Karpas-422 (cell line): ENCODE data around the gene SOAT2. TPM values are rescaled to one million over a fixed set of nuclear protein-coding genes. Genes with fewer than 3 reads are reported as not detected.

Source experiments
- DNase-seq: peaks from one replicate; pipeline ENCODE4 v3.0.0-alpha.2; 2015
- H2AFZ ChIP-seq: fragments of 200-600 bp; sonication (generic); 2 replicates; pipeline ENCODE4 v1.6.1; 2014; ENCODE audit warnings: antibody characterized with exemption, low read length, mixed read lengths
- H3K27ac ChIP-seq: fragments of 200-600 bp; sonication (generic); 2 replicates; pipeline ENCODE4 v1.5.1; 2014; ENCODE audit warnings: mild to moderate bottlenecking, low read length, moderate library complexity
- H3K27me3 ChIP-seq: fragments of 200-600 bp; sonication (generic); 2 replicates; pipeline ENCODE4 v1.6.1; 2014; ENCODE audit warnings: low read length, mixed read lengths
- H3K36me3 ChIP-seq: fragments of 200-600 bp; sonication (generic); 2 replicates; pipeline ENCODE4 v1.6.1; 2014; ENCODE audit warnings: low read length, mixed read lengths; ENCODE audit not compliant: insufficient read depth
- H3K4me1 ChIP-seq: fragments of 200-600 bp; sonication (generic); 2 replicates; pipeline ENCODE4 v1.6.1; 2014; ENCODE audit warnings: mild to moderate bottlenecking, low read length, mixed read lengths
- H3K4me2 ChIP-seq: fragments of 200-600 bp; sonication (generic); 2 replicates; pipeline ENCODE4 v1.6.1; 2014; ENCODE audit warnings: low read length, low read depth, mild to moderate bottlenecking; ENCODE audit not compliant: poor library complexity, severe bottlenecking
- H3K4me3 ChIP-seq: fragments of 200-600 bp; sonication (generic); 2 replicates; pipeline ENCODE4 v1.5.1; 2014; ENCODE audit warnings: mild to moderate bottlenecking, antibody characterized with exemption, low read length, mixed read lengths
- H3K79me2 ChIP-seq: fragments of 200-600 bp; sonication (generic); 2 replicates; pipeline ENCODE4 v1.6.1; 2014; ENCODE audit warnings: mild to moderate bottlenecking, low read length, mixed read lengths
- H3K9ac ChIP-seq: fragments of 200-600 bp; sonication (generic); 2 replicates; pipeline ENCODE4 v1.6.0; 2014; ENCODE audit warnings: low read length
- H3K9me2 ChIP-seq: fragments of 200-600 bp; sonication (generic), shearing (Covaris generic); replicated peaks from 2 replicates; pipeline ENCODE4 v1.6.0; 2014; ENCODE audit warnings: mild to moderate bottlenecking, low read length, moderate library complexity; ENCODE audit not compliant: insufficient read depth
- H3K9me3 ChIP-seq: fragments of 300-700, 200-600 bp; sonication (generic); 2 replicates; pipeline ENCODE4 v1.6.1; 2014; ENCODE audit warnings: low read length, mixed read lengths
- H4K20me1 ChIP-seq: fragments of 200-600 bp; sonication (generic); 2 replicates; pipeline ENCODE4 v1.6.1; 2014; ENCODE audit warnings: mild to moderate bottlenecking, antibody characterized with exemption, low read length, low read depth; ENCODE audit not compliant: insufficient read depth
- total RNA-seq: library from RNA; depleted of rRNA; stranded (reverse); fragments of >200 nt; shearing (Covaris generic); gene quantifications from 2 replicates; pipeline ENCODE4 v1.2.3, GENCODE V29; 2014; ENCODE audit warnings: low replicate concordance

Gene SOAT2
- total RNA-seq, 1 experiment from 2014 or later = not detected

DNA sequence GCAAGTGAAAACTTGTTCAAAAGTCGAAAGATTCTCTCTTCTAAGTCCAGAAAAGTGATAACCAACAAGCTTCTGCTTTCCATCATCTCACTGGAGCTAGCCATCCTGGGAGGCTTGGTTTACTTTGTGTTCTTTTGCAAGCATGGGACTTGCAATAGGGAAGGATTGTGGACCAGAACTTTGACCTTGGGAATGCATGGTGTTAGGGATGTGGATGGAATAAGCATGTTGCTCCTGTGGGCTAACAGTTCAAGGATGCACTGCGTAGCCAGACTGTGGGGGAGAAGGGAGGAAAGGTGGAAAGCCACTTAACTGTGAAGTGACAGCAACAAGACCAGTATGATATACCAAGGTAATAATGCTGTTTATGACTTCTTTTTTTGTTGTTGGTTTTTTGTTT, 28.6 kb downstream of the SOAT2 start:
- Histone ChIP-seq H3K4me2 (no peak overlapping the region), H3K9ac (no peak overlapping the region), H3K4me1 (no peaks in the 10 kb centered on the region), H3K9me2 (no peaks in the 10 kb centered on the region), H3K9me3 (0 out of 2 replicates have a peak, but pooled peaks cover under 1% of the 10 kb centered on the region), H3K36me3 (no peaks in the 10 kb centered on the region), H3K79me2 (no peaks in the 10 kb centered on the region), H4K20me1 (no peaks in the 10 kb centered on the region), H2AFZ (no peak overlapping the region), H3K27me3 (no peaks in the 10 kb centered on the region), H3K4me3 (no peak overlapping the region), H3K27ac (no peak overlapping the region)
- DNase-seq = no peak

DNA sequence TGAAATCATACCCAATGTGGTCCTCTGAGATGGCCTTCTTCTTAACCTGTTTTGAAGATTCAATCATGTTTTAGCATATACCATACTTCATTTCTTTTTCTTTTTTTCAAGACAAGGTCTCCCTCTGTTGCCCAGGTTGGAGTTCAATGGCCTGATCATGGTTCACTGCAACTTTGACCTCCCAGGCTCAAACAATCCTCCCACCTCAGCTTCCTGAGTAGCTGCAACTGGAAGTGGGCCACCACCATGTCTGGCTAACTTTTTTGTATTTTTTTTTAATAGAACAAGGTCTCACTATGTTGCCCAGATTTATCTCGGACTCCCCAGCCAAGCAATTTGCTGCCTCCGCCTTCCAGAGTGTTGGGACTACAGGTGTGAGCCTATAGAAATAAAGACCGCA, 30.4 kb downstream of the SOAT2 start:
- H3K36me3 ChIP-seq = no peaks in the 10 kb centered on the region
- H3K4me1 ChIP-seq = no peaks in the 10 kb centered on the region
- no peaks in the 10 kb centered on the region for H3K79me2 ChIP-seq
- peaks cover 7% of the 10 kb centered on the region; the same call in 1 of the 2 replicates for H3K9me3 ChIP-seq
- no peak overlapping the region for H2AFZ ChIP-seq
- no peak for DNase-seq
- no peak overlapping the region for H3K9ac ChIP-seq
- no peaks in the 10 kb centered on the region for H4K20me1 ChIP-seq
- H3K27me3 ChIP-seq = no peaks in the 10 kb centered on the region
- H3K4me2 ChIP-seq = no peak overlapping the region
- H3K4me3 ChIP-seq = no peak overlapping the region
- H3K27ac ChIP-seq = no peak overlapping the region
- H3K9me2 ChIP-seq = no peaks in the 10 kb centered on the region

DNA sequence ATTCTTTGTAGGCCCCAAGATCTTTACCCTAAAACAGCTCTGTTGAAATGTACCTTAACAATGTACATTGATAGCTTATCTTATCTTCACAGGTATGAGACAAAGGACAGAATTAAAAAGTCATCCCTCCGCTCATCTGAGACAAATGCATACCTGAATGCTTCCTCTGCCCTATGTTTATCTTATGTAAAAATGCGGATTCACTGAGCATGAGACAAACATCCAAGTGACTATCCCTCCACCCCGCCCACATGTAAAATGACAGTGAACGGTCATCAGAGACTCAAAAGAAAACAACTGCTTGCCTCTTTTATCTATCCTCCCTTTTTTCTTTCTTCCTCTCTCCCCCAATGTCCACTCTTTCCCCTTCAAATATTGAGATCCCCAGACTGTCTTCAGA, 40.1 kb downstream of the SOAT2 start:
- Histone ChIP-seq H3K27me3 (peaks cover 3% of the 10 kb centered on the region; the same call in 1 of the 2 replicates), H3K4me2 (no peak overlapping the region), H3K9ac (no peak overlapping the region), H2AFZ (no peak overlapping the region), H3K9me3 (peaks cover 3% of the 10 kb centered on the region; the same call in 1 of the 2 replicates), H3K27ac (no peak overlapping the region), H4K20me1 (no peaks in the 10 kb centered on the region), H3K4me1 (no peaks in the 10 kb centered on the region), H3K79me2 (no peaks in the 10 kb centered on the region), H3K9me2 (no peaks in the 10 kb centered on the region), H3K36me3 (no peaks in the 10 kb centered on the region), H3K4me3 (no peak overlapping the region)
- no peak for DNase-seq

DNA sequence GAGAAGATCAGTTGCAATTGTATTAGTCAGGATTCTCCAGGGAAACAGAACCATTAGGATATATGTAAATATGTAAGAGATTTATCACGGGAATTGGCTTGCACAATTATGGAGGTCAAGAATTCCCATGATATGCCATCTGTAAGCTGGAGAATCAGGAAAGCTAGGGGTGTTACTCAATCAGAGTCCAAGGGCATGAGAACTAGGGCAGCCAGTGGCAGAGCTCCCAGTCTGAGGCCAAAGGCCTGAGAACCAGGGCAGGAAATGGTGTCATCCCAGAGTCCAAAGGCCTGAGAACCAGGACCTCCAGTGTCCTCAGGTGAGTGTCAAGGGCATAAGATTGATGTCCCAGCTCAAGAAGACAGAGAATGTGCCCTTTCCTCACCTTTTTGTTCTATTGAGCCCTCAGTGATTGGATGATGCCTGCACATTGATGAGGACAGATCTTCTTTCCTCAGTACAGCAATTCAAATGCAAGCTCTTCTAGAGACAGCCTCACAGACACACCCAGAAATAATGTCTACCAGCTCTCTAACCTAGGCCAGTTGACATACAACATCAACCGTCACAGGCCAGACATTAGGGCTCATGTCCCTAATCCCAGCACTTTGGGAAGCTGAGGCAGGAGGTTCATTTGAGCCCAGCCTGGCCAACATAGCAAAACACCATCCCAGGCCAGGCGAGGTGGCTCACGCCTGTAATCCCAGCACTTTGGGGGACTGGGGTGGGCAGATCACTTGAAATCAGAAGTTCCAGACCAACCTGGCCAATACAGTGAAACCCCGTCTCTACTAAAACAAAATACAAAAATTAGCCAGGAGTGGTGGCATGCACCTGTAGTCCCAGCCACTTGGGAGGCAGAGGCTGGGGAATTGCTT, 42.3 kb downstream of the SOAT2 start:
- no peaks in the 10 kb centered on the region for H3K79me2 ChIP-seq
- no peaks in the 10 kb centered on the region for H3K9me3 ChIP-seq
- H3K4me3 ChIP-seq = no peak overlapping the region
- H3K4me2 ChIP-seq = no peak overlapping the region
- H3K27ac ChIP-seq = no peak overlapping the region
- H4K20me1 ChIP-seq = no peaks in the 10 kb centered on the region
- no peak for DNase-seq
- H3K9me2 ChIP-seq = no peaks in the 10 kb centered on the region
- no peak overlapping the region for H3K9ac ChIP-seq
- H3K36me3 ChIP-seq = no peaks in the 10 kb centered on the region
- no peaks in the 10 kb centered on the region for H3K27me3 ChIP-seq
- H2AFZ ChIP-seq = no peak overlapping the region
- H3K4me1 ChIP-seq = no peaks in the 10 kb centered on the region

DNA sequence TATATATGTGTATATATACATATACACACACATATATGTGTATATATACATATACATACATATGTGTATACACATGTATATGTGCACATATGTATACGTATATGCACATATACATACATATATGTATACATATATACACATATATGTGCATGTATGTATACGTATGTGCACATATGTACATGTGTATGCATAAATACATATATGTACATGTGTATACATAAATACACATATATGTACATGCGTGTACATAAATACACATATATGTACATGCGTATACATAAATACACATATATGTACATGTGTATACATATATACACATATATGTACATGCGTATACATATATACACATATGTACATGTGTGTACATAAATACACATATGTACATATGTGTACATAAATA, 43.9 kb downstream of the SOAT2 start:
- Histone ChIP-seq H3K4me1 (no peaks in the 10 kb centered on the region), H3K9me3 (no peaks in the 10 kb centered on the region), H3K36me3 (no peaks in the 10 kb centered on the region), H3K27me3 (no peaks in the 10 kb centered on the region), H3K9ac (no peak overlapping the region), H4K20me1 (no peaks in the 10 kb centered on the region), H3K4me2 (no peak overlapping the region), H2AFZ (no peak overlapping the region), H3K79me2 (no peaks in the 10 kb centered on the region), H3K9me2 (no peaks in the 10 kb centered on the region), H3K27ac (no peak overlapping the region), H3K4me3 (no peak overlapping the region)
- no peak for DNase-seq

DNA sequence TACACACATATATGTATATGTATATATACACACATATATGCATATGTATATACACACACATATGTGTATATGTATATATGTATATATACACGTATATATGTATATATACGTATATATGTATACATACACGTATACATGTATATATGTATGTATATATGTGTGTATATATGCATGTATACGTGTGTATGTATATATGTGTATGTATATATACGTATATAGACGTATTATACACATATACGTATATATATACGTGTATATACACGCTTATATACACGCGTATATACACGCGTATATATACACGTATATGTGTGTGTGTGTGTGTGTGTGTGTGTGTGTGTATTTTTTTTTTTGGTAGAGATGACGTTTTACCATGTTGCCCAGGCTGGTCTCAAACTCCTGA, 44.4 kb downstream of the SOAT2 start:
- Histone ChIP-seq H3K4me1 (no peaks in the 10 kb centered on the region), H3K9me2 (no peaks in the 10 kb centered on the region), H3K79me2 (no peaks in the 10 kb centered on the region), H3K4me3 (no peak overlapping the region), H4K20me1 (no peaks in the 10 kb centered on the region), H3K27me3 (no peaks in the 10 kb centered on the region), H3K36me3 (no peaks in the 10 kb centered on the region), H3K27ac (no peak overlapping the region), H3K9ac (no peak overlapping the region), H2AFZ (no peak overlapping the region), H3K9me3 (no peaks in the 10 kb centered on the region), H3K4me2 (no peak overlapping the region)
- DNase-seq = no peak

DNA sequence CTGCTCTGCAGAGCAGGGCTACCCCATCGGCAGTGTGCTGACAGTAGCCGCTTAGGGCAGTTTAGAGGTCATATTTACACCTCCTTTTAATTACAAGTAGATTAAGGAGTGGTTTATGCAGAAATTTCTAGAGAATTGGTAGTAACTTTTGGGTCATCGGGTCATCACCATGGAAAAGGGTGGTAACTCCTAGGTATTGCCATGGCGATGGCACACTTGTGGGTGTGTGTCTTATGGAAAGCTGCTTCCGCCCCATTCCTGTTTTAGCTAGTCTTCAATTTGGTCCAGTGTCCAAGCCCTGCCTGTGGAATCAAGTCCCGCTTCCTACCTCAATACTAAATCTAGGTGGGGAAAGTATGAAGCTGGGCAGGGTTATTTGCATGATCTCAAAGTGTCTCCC, 47.8 kb downstream of the SOAT2 start:
- Histone ChIP-seq H4K20me1 (no peaks in the 10 kb centered on the region), H3K36me3 (no peaks in the 10 kb centered on the region), H3K27ac (no peak overlapping the region), H3K27me3 (no peaks in the 10 kb centered on the region), H3K4me2 (no peak overlapping the region), H3K9me3 (no peaks in the 10 kb centered on the region), H3K9ac (no peak overlapping the region), H2AFZ (no peak overlapping the region), H3K79me2 (no peaks in the 10 kb centered on the region), H3K4me1 (no peaks in the 10 kb centered on the region), H3K9me2 (no peaks in the 10 kb centered on the region), H3K4me3 (no peak overlapping the region)
- DNase-seq = no peak

DNA sequence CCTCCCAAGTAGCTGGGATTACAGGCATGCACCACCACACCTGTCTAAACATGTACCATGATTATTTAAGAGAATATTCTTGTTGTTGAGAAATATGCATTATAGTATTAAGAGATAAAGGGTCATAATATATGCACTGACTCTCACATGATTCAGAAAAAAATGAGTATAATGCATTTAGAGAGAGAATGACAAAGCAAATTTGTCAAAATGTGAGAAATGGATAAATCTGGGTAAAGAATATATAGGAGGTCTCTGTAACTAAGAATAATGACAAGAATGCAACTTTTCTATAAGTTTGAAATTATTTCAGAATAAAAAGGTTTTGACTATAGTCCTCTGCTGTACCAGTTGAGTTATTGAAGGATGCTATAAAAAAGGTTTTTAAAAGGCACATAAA, 49.1 kb downstream of the SOAT2 start:
- Histone ChIP-seq H3K27me3 (no peaks in the 10 kb centered on the region), H3K27ac (no peak overlapping the region), H3K4me3 (no peak overlapping the region), H2AFZ (no peak overlapping the region), H3K4me1 (no peaks in the 10 kb centered on the region), H3K9me3 (no peaks in the 10 kb centered on the region), H3K79me2 (no peaks in the 10 kb centered on the region), H3K9me2 (no peaks in the 10 kb centered on the region), H3K9ac (no peak overlapping the region), H4K20me1 (no peaks in the 10 kb centered on the region), H3K4me2 (no peak overlapping the region), H3K36me3 (no peaks in the 10 kb centered on the region)
- DNase-seq = no peak
